ENCODE measurements around the gene PDZRN3. TPM values are rescaled to one million over a fixed set of nuclear protein-coding genes. Genes with fewer than 3 reads are reported as not detected.

PDZRN3 gene
- total RNA-seq, 1 donor from 2014 or later, result 19.8 TPM

DNA sequence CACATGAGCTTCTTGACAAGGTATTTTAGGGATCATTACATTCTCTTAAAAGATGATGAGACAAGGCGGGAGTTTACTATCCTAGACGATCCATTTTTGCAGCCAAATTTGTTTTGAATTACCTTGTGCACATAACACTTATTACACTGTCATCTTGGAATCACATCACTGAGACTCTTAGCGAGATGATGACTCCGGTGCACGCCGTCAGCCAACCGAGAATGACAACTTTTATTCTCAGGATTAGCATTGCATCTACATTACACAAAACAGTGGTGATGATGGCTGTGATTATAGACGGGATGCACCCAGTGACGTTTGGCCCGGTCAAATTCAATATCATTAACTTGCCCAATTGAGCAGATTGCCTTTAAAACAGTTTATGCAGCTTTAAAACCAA, 216.1 kb downstream of the PDZRN3 start:
- Histone ChIP-seq H3K4me1 (ENCODE audit: insufficient read depth, low read length) (peaks cover 2% of the 10 kb centered on the region), H3K79me2 (ENCODE audit: insufficient read depth, low read length) (no peaks in the 10 kb centered on the region), H3K36me3 (ENCODE audit: insufficient read depth, low read length) (no peaks in the 10 kb centered on the region), H4K20me1 (ENCODE audit: insufficient read depth, low read length) (no peaks in the 10 kb centered on the region), H3K27ac (ENCODE audit: low read depth, low read length) (no peak overlapping the region), H2AFZ (ENCODE audit: low read depth, low read length) (no peak overlapping the region), H3K9me3 (ENCODE audit: insufficient read depth, low read depth, low read length) (no peaks in the 10 kb centered on the region), H3K4me3 (ENCODE audit: insufficient read depth, low read depth, low read length) (no peak overlapping the region), H3K4me2 (ENCODE audit: low read length) (no peak overlapping the region), H3K9ac (ENCODE audit: low read length) (no peak overlapping the region), H3K27me3 (ENCODE audit: insufficient read depth, low read length) (no peaks in the 10 kb centered on the region)
- H3K27me3 Mint-ChIP-seq (ENCODE audit: low read depth, unreplicated experiment), result no peaks in the 10 kb centered on the region
- no peak overlapping the region for H3K27ac Mint-ChIP-seq (ENCODE audit: unreplicated experiment)
- FAIRE-seq (no peak), DNase-seq (ENCODE audit: low read depth) (no peak)
- no peak for TF ChIP-seq CTCF (IDR thresholded peaks at IDR 0.05; ENCODE audit: insufficient read depth, low read depth, low read length)
- no peak for TF ChIP-seq EZH2 (IDR thresholded peaks at IDR 0.05; ENCODE audit: insufficient read depth, low read length)
- peaks cover 4% of the 10 kb centered on the region for H3K36me3 Mint-ChIP-seq (ENCODE audit: low read depth, unreplicated experiment)
- H3K4me3 Mint-ChIP-seq (ENCODE audit: unreplicated experiment), result no peak overlapping the region
- peaks cover 6% of the 10 kb centered on the region for H3K4me1 Mint-ChIP-seq (ENCODE audit: low read depth, unreplicated experiment)
- no peaks in the 10 kb centered on the region for H3K9me3 Mint-ChIP-seq (ENCODE audit: unreplicated experiment)

DNA sequence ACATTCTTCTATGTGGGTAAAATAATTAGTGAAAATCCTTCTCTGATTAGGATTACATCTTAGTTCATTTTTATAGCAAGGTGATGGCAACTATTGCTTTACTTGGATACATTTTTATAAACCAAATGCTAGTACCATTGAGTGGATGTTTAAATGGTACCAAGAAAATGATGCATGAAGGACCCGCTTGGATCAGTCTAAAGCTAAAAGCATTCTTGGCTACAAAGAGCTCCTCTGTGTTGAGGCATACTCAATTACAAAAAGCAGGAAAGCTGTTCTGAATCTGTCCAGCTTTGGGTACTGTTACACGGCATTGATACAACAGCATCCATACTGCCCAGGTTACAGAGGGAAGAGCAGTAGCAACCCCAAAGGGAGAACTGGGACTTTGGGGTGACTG, 217.2 kb downstream of the PDZRN3 start:
- Histone ChIP-seq H3K9me3 (ENCODE audit: insufficient read depth, low read depth, low read length) (no peaks in the 10 kb centered on the region), H3K27ac (ENCODE audit: low read depth, low read length) (no peak overlapping the region), H4K20me1 (ENCODE audit: insufficient read depth, low read length) (no peaks in the 10 kb centered on the region), H3K4me3 (ENCODE audit: insufficient read depth, low read depth, low read length) (no peak overlapping the region), H3K9ac (ENCODE audit: low read length) (no peak overlapping the region), H3K27me3 (ENCODE audit: insufficient read depth, low read length) (no peaks in the 10 kb centered on the region), H2AFZ (ENCODE audit: low read depth, low read length) (no peak overlapping the region), H3K36me3 (ENCODE audit: insufficient read depth, low read length) (no peaks in the 10 kb centered on the region), H3K79me2 (ENCODE audit: insufficient read depth, low read length) (no peaks in the 10 kb centered on the region), H3K4me1 (ENCODE audit: insufficient read depth, low read length) (peaks cover 2% of the 10 kb centered on the region), H3K4me2 (ENCODE audit: low read length) (no peak overlapping the region)
- peaks cover 4% of the 10 kb centered on the region for H3K36me3 Mint-ChIP-seq (ENCODE audit: low read depth, unreplicated experiment)
- H3K4me3 Mint-ChIP-seq (ENCODE audit: unreplicated experiment), result no peak overlapping the region
- H3K27me3 Mint-ChIP-seq (ENCODE audit: low read depth, unreplicated experiment), result no peaks in the 10 kb centered on the region
- TF ChIP-seq CTCF (IDR thresholded peaks at IDR 0.05; ENCODE audit: insufficient read depth, low read depth, low read length) (no peak), EZH2 (IDR thresholded peaks at IDR 0.05; ENCODE audit: insufficient read depth, low read length) (no peak)
- no peak for DNase-seq (ENCODE audit: low read depth)
- no peak overlapping the region for H3K27ac Mint-ChIP-seq (ENCODE audit: unreplicated experiment)
- H3K4me1 Mint-ChIP-seq (ENCODE audit: low read depth, unreplicated experiment), result peaks cover 6% of the 10 kb centered on the region
- no peak for FAIRE-seq
- no peaks in the 10 kb centered on the region for H3K9me3 Mint-ChIP-seq (ENCODE audit: unreplicated experiment)

DNA sequence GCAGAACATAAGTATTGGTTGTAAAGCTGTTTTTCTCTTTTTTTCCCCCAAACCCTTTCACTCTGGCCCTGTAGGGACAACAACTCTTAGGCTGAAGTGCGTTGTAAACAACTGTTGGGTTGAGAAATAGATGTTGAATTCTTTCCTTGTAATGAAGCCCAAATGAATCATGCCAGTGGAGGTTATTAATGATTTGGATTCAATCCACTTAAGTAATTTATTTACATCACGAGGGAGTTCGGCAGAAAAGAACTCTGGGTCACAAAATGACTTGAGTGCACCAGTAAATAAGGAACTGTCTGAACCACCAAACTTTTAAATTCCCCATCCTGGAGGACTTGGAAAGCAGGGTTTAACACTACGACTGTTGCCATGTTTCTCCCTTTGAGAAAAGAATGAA, 218.9 kb downstream of the PDZRN3 start:
- Histone ChIP-seq H3K79me2 (ENCODE audit: insufficient read depth, low read length) (no peaks in the 10 kb centered on the region), H3K27me3 (ENCODE audit: insufficient read depth, low read length) (no peaks in the 10 kb centered on the region), H3K4me1 (ENCODE audit: insufficient read depth, low read length) (peaks cover 2% of the 10 kb centered on the region), H2AFZ (ENCODE audit: low read depth, low read length) (no peak overlapping the region), H3K27ac (ENCODE audit: low read depth, low read length) (no peak overlapping the region), H3K4me3 (ENCODE audit: insufficient read depth, low read depth, low read length) (no peak overlapping the region), H3K36me3 (ENCODE audit: insufficient read depth, low read length) (no peaks in the 10 kb centered on the region), H3K9ac (ENCODE audit: low read length) (no peak overlapping the region), H3K4me2 (ENCODE audit: low read length) (no peak overlapping the region), H3K9me3 (ENCODE audit: insufficient read depth, low read depth, low read length) (no peaks in the 10 kb centered on the region), H4K20me1 (ENCODE audit: insufficient read depth, low read length) (no peaks in the 10 kb centered on the region)
- no peaks in the 10 kb centered on the region for H3K27me3 Mint-ChIP-seq (ENCODE audit: low read depth, unreplicated experiment)
- FAIRE-seq, result no peak
- H3K4me3 Mint-ChIP-seq (ENCODE audit: unreplicated experiment), result no peak overlapping the region
- H3K4me1 Mint-ChIP-seq (ENCODE audit: low read depth, unreplicated experiment), result peaks cover 8% of the 10 kb centered on the region
- no peak overlapping the region for H3K27ac Mint-ChIP-seq (ENCODE audit: unreplicated experiment)
- no peak for DNase-seq (ENCODE audit: low read depth)
- peaks cover 15% of the 10 kb centered on the region for H3K36me3 Mint-ChIP-seq (ENCODE audit: low read depth, unreplicated experiment)
- TF ChIP-seq EZH2 (IDR thresholded peaks at IDR 0.05; ENCODE audit: insufficient read depth, low read length) (no peak), CTCF (IDR thresholded peaks at IDR 0.05; ENCODE audit: insufficient read depth, low read depth, low read length) (no peak)
- H3K9me3 Mint-ChIP-seq (ENCODE audit: unreplicated experiment), result no peaks in the 10 kb centered on the region

All from astrocyte (in vitro differentiated cells and primary cell).